Measurements from ENCODE around the gene MTHFD2L. TPM values are rescaled to one million over a fixed set of nuclear protein-coding genes. Genes with fewer than 3 reads are reported as not detected.
A peak's percentile ranks its signal among the peaks of the same experiment; 100 is the strongest.
"Not testable (repeated sequence)": the region's sequence is repeated elsewhere in the genome, so short reads cannot be mapped to it uniquely, and the experiment has no call there.

Gene MTHFD2L
- polyA plus RNA-seq, 5 donors = 14.0 to 25.4 (median 18.3) TPM

GRCh38 chr4:74127745-74128144 lies 30.2 kb upstream of the MTHFD2L start:
- no peak for DNase-seq

DNA sequence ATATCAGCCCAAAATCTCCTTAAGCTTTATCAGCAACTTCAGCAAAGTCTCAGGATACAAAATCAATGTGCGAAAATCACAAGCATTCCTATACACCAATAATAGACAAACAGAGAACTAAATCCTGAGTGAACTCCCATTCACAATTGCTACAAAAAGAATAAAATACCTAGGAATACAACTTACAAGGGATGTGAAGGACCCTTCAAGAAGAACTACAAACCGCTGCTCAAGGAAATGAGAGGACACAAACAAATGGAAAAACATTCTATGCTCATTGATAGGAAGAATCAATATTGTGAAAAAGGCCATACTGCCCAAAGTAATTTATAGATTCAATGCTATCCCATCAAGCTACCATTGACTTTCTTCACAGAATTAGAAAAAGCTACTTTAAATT lies 27.1 kb upstream of the MTHFD2L start:
- DNase-seq = not testable (repeated sequence)

DNA sequence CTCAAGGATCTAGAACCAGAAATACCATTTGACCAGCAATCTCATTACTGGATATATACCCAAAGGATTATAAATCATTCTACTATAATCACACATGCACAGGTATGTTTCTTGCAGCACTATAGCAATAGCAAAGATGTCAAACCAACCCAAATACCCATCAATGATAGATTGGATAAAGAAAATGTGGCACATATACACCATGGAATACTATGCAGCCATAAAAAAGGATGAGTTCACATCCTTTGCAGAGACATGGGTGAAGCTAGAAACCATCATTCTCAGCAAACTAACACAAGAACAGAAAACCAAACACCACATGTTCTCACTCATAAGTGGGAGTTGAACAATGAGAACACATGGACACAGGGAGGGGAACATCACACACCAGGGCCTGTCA lies 25.7 kb upstream of the MTHFD2L start:
- DNase-seq = not testable (repeated sequence)

DNA sequence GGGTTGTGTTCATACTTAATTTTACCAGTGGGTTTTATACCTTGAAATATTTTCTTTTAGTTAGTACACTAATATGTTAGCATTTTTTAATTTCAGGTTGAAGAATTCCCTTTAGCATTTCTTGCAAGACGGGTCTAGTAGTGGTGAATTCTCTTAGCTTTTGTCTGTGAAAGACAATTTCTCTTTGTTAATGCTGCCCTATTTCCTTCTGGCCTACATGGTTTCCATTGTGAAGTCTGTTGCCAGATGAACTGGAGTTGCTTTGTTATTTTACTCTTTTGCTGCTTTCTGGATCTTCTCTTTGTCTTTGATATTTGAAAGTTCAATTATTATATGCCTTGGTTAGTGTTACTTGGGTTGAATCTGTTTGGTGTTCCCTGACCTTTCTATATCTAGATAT lies 25.0 kb upstream of the MTHFD2L start:
- no peak for DNase-seq

DNA sequence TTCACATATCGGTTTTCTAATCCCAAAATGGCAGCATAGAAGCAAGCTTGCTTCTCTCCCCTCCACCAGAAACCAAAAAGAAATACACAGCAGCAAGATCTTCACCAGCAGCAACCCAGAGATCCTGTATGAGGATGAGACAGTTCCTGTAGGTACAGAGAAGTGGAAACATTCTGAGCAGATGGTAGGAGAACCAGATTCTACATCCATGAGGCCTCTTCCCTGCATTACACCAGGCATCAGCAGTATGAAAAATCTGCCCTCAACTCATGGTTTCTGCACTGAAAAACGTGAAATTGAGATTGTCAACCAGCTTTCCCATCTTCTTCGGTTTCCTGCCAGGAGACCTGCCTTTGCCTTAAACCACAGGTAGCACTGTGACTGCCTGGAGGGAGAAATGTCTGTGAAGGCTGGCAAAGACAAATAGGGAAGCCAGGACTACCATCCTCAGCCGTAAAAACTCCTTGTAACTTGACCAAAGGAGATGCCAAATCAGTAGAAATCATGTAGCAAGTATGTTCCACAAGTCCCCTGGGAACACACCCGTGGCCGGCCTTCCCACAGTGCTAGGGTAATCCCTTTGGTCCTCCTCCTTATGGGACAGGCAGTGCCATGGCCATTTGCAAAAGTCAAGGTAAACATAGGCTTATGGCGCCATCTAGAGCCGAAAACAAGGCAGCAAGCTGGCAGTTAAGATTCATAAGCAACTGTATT lies 24.0 kb upstream of the MTHFD2L start:
- peak in 1 of 2 donors; percentile 64 for DNase-seq

- no peak for DNase-seq
Measured at GRCh38 chr4:74134500-74134852, 23.4 kb upstream of the MTHFD2L start.

DNA sequence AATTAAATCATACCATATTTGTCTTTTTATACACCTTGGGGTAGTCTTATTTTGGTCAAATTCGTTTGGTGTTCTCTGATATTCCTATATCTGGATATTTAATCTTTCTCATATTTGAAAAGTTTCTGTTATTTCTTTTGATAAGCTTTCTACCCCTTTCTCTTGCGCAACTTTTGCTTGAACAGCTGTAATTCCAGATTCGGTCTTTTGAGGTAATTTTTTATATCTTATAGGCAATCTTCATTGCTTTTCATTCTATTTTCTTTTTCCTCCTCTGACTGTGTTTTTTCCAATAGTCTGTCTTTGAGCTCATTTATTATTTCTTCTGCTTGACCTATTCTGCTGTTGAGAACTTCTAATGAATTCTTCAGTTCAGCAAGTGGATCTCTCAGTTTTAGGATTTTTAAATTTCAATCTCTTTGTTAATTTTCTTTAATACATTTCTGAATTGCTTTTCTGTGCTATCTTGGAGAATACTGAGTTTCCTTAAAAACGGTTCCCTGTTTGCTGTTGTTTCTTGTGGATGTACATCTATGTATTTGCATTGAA lies 11.3 kb upstream of the MTHFD2L start:
- no peak for DNase-seq

GRCh38 chr4:74148205-74148604 lies 9.7 kb upstream of the MTHFD2L start:
- DNase-seq = no peak

GRCh38 chr4:74152836-74153235 lies 5.1 kb upstream of the MTHFD2L start:
- peak; percentile 62 to 70 for DNase-seq

GRCh38 chr4:74156521-74156920 lies 1.4 kb upstream of the MTHFD2L start:
- DNase-seq = no peak

GRCh38 chr4:74157154-74157553 lies 764 bp upstream of the MTHFD2L start:
- no peak for DNase-seq

- no peak for DNase-seq
Measured at GRCh38 chr4:74158466-74159142, 686 bp downstream of the MTHFD2L start.

GRCh38 chr4:74159143-74159709 lies 1.3 kb downstream of the MTHFD2L start:
- DNase-seq = no peak

GRCh38 chr4:74161666-74162450 lies 3.9 kb downstream of the MTHFD2L start:
- peak in 1 of 2 donors; percentile 6 for DNase-seq

GRCh38 chr4:74166135-74166534 lies 8.2 kb downstream of the MTHFD2L start:
- no peak for DNase-seq

- no peak for DNase-seq
Measured at GRCh38 chr4:74166818-74167217, 8.9 kb downstream of the MTHFD2L start.

- DNase-seq = no peak
Measured at GRCh38 chr4:74167585-74167984, 9.7 kb downstream of the MTHFD2L start.

DNA sequence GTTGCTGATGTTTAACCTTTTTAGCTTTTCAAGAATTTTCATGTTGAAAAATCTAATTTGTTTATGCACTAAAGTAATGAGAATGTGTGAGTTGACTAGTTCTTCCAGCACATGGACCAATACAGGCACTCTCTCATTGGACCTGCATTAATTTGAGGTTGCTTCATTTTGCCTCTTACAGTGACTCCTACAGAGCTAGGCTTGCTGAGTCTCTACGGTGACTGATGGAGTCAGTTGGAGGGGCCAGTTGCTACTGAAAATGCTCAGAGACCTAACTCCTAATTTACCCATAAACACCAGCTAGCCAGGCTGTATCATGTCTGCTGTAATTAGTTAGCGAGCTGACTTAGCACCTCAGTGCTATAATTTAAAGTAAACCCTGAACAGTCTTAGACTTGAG lies 10.9 kb downstream of the MTHFD2L start:
- DNase-seq = no peak

- DNase-seq = no peak
Measured at GRCh38 chr4:74173321-74173720, 15.4 kb downstream of the MTHFD2L start.

DNA sequence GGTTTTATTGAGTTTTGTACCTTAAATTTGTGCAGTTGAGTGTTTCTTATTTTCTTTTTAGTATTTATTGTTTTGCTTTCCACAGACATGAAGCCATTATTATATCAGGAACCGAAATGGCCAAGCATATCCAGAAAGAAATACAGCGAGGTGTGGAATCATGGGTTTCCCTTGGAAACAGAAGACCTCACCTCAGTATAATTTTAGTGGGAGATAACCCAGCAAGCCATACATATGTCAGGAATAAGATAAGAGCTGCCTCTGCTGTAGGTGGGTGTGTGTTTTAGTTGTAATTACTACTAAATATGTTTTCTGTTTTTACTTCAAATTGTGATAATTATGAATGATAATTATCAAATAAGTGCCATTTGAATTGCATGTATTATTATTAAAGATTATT lies 16.5 kb downstream of the MTHFD2L start:
- DNase-seq = no peak

- DNase-seq = no peak
Measured at GRCh38 chr4:74174941-74175340, 17.0 kb downstream of the MTHFD2L start.

DNA sequence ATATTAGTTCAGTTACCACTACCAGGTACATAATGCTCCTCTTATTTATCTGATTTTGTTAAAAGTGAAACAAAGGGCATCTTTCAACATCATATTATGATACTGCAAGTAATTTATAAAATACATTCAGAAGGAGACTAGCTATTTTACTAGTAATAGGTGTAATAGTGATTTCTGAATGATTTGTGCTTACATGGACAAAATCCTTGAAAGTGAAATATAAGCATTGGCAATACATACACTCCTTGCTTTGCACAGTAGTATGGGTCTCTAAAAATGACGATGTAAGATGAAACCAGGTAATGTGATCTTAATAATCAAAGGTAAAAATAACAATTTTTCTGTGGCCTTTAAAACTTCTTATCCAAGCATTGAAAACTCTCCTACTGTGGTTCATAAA lies 17.5 kb downstream of the MTHFD2L start:
- no peak for DNase-seq

Measured in right lung (tissue), 5 donors.